Endodermal cell (in vitro differentiated cells): ENCODE results near the gene TUBA4B. TPM values are rescaled to one million over a fixed set of nuclear protein-coding genes. Genes with fewer than 3 reads are reported as not detected.

Source experiments
- DNase-seq: peaks from one replicate; pipeline ENCODE4 v3.0.0-alpha.2; 2017
- H3K27ac ChIP-seq: 2 replicates; pipeline ENCODE4 v1.5.1; 2013; ENCODE audit warnings: mild to moderate bottlenecking, low read depth, low read length, moderate library complexity
- H3K27me3 ChIP-seq: 2 replicates; pipeline ENCODE4 v1.6.1; 2013; ENCODE audit warnings: mild to moderate bottlenecking, low read length, moderate library complexity; ENCODE audit not compliant: insufficient read depth, control insufficient read depth, poor library complexity, severe bottlenecking
- H3K36me3 ChIP-seq: 2 replicates; pipeline ENCODE4 v1.7.0; 2013; ENCODE audit warnings: mild to moderate bottlenecking, low read length, moderate library complexity; ENCODE audit not compliant: control insufficient read depth, insufficient read depth
- H3K4me1 ChIP-seq: one replicate; pipeline ENCODE4 v1.7.0; 2013; ENCODE audit warnings: low read length; ENCODE audit not compliant: control insufficient read depth, insufficient read depth
- H3K4me3 ChIP-seq: 2 replicates; pipeline ENCODE4 v1.5.1; 2013; ENCODE audit warnings: mild to moderate bottlenecking, low read length, moderate library complexity
- H3K9ac ChIP-seq: 2 replicates; pipeline ENCODE4 v1.6.1; 2013; ENCODE audit warnings: mild to moderate bottlenecking, low read length, moderate library complexity; ENCODE audit not compliant: poor library complexity, severe bottlenecking; ENCODE audit errors: extremely low read depth
- H3K9me3 ChIP-seq: 2 replicates; pipeline ENCODE4 v1.6.1; 2013; ENCODE audit warnings: mild to moderate bottlenecking, low read length, moderate library complexity; ENCODE audit not compliant: control insufficient read depth
- H3K27ac Mint-ChIP-seq: 2 replicates; pipeline ENCODE4 v1.8.0; 2020; ENCODE audit warnings: mixed read lengths
- H3K27me3 Mint-ChIP-seq: 2 replicates; pipeline ENCODE4 v1.8.0; 2021; ENCODE audit warnings: mild to moderate bottlenecking, mixed read lengths; ENCODE audit not compliant: insufficient read depth
- H3K36me3 Mint-ChIP-seq: 2 replicates; pipeline ENCODE4 v1.8.0; 2020; ENCODE audit warnings: low read depth, mixed read lengths
- H3K4me1 Mint-ChIP-seq: 2 replicates; pipeline ENCODE4 v1.8.0; 2020; ENCODE audit warnings: mixed read lengths
- H3K4me3 Mint-ChIP-seq: 2 replicates; pipeline ENCODE4 v1.8.0; 2020; ENCODE audit warnings: mild to moderate bottlenecking, moderate library complexity, mixed read lengths
- H3K9me3 Mint-ChIP-seq: 2 replicates; pipeline ENCODE4 v1.8.0; 2020; ENCODE audit warnings: mild to moderate bottlenecking, mixed read lengths
- WGBS, 2 experiments: methylation state at CpG; one replicate each; pipeline versions ENCODE4 v1.1.5 to v1.1.7; 2013; ENCODE audit warnings: missing lambda C conversion rate in 2 of 2, mixed read lengths in 1 of 2; ENCODE audit not compliant: insufficient coverage in 1 of 2, insufficient read length in 1 of 2; 5-methylcytosine and 5-hydroxymethylcytosine counted together
- total RNA-seq, 2 donors: library from RNA; stranded (reverse); fragmentation: NEBNext Ultra II Directional in 1 of 2; extraction: Animal tissue kit (Norgen Biotek cat#: 25700) in 1 of 2; gene quantifications; 2 replicates in 1 of 2; 3 replicates in 1 of 2; pipeline ENCODE4 v1.2.1, GENCODE V29; 2021
- TF ChIP-seq, protein P1 (sequence below): fragments of 200-600 bp; sonication (generic); conservative IDR thresholded peaks from 2 replicates; pipeline ENCODE4 v1.5.0; 2021; ENCODE audit warnings: antibody characterized with exemption, mild to moderate bottlenecking

The TUBA4B gene
- total RNA-seq, 2 donors from 2014 or later: not detected

DNA sequence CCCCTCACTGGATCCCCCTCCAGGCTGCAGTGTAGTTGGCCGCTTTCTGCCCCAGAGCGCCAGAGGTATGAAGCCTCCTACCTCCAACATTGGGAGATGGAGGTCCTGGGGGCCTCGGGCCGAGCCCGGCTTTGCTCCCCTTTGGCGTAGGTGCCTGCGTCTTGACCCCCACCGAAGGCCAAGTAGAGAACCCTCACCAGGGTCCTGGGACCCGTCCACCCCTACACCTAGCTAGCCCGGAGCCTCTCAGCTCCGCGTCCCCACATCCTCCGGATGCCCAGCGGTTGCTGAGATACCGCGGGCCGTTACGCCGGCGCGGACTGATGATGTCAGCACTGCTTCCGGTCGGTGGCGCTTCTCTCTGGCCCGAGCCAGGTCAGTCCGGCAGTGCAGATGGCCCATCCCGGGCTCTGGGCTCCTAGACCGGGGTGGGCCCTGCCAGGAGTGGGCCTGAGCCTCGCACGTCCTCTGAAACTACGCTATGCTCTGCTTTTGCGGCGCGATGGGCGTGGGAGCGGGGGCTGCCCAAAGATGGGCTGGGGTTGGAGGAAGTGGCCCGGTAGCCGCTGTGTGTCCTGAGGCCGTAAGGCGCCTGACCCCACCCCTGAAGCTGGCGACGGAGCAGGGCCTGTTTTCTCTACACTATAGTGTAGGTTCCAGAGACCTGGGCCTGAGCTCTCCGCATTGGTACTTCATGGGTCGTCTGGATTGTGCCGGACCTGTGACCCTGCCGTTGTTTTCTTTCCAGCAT is 7.7 kb upstream of the TUBA4B start, which contains the start of the genes GLB1L and STK16:
TSS of gene GLB1L (minus strand) at position 297 of the 751 bp plus-strand sequence. CDS start 1,871 bp downstream, outside the sequence.
TSS of gene STK16 (plus strand) at position 332 of the 751 bp plus-strand sequence. CDS start 521 bp downstream, outside the sequence.
- no peaks in the 10 kb centered on the region for H3K27me3 Mint-ChIP-seq
- H3K36me3 Mint-ChIP-seq: peaks cover 5% of the 10 kb centered on the region
- WGBS, 2 experiments: 1 to 4% methylated on average over 22 to 46 of the region's 46 CpGs

DNA sequence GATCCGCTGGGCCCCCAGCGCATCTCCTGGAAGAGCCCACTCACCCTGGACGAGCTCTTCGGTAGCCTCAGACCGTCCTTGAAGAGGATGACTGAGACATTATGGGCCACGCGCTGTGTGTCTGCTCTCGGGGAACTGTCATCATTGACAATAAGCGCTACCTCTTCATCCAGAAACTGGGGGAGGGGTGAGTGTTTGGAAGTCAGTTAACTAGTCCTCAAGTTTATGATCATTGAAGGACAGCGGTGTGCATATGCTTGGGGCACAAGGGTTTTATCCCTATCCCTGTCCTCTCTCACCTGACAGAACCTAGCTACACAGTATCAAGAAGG is 7.2 kb upstream of the TUBA4B start:
- peak overlapping the region; percentile 86 for H3K4me3 Mint-ChIP-seq
- H3K27ac Mint-ChIP-seq: peak overlapping the region; percentile 96
- no peaks in the 10 kb centered on the region for H3K9me3 ChIP-seq
- H3K4me1 Mint-ChIP-seq: peaks cover 24% of the 10 kb centered on the region
- peak overlapping the region; percentile 42 for H3K27ac ChIP-seq
- H3K36me3 Mint-ChIP-seq: peaks cover 5% of the 10 kb centered on the region
- no peaks in the 10 kb centered on the region for H3K9me3 Mint-ChIP-seq
- no peaks in the 10 kb centered on the region for H3K27me3 Mint-ChIP-seq
- TF ChIP-seq, protein P1, sequence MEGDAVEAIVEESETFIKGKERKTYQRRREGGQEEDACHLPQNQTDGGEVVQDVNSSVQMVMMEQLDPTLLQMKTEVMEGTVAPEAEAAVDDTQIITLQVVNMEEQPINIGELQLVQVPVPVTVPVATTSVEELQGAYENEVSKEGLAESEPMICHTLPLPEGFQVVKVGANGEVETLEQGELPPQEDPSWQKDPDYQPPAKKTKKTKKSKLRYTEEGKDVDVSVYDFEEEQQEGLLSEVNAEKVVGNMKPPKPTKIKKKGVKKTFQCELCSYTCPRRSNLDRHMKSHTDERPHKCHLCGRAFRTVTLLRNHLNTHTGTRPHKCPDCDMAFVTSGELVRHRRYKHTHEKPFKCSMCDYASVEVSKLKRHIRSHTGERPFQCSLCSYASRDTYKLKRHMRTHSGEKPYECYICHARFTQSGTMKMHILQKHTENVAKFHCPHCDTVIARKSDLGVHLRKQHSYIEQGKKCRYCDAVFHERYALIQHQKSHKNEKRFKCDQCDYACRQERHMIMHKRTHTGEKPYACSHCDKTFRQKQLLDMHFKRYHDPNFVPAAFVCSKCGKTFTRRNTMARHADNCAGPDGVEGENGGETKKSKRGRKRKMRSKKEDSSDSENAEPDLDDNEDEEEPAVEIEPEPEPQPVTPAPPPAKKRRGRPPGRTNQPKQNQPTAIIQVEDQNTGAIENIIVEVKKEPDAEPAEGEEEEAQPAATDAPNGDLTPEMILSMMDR: no peak
- H3K4me1 ChIP-seq: peaks cover 17% of the 10 kb centered on the region
- DNase-seq: no peak
- H3K4me3 ChIP-seq: peak overlapping the region; percentile 92
- H3K27me3 ChIP-seq: no peaks in the 10 kb centered on the region
- peak overlapping the region; percentile 97 for H3K9ac ChIP-seq
- 35 to 36% methylated on average over 5 to 10 of the region's 10 CpGs for WGBS, 2 experiments
- peaks cover 14% of the 10 kb centered on the region for H3K36me3 ChIP-seq

More for the DNA sequence above, 7.7 kb upstream of the TUBA4B start, which contains the start of the genes GLB1L and STK16:
- Mint-ChIP-seq H3K27ac (peak within 1 kb of the TSS; percentile 96), H3K9me3 (no peaks in the 10 kb centered on the region), H3K4me1 (peaks cover 24% of the 10 kb centered on the region), H3K4me3 (peak within 1 kb of the TSS; percentile 86)
- Histone ChIP-seq H3K9me3 (no peaks in the 10 kb centered on the region), H3K27ac (peak within 1 kb of the TSS; percentile 42), H3K4me1 (peaks cover 17% of the 10 kb centered on the region), H3K27me3 (no peaks in the 10 kb centered on the region), H3K4me3 (peak within 1 kb of the TSS; percentile 92), H3K36me3 (peaks cover 14% of the 10 kb centered on the region), H3K9ac (peak within 1 kb of the TSS; percentile 97)
- TF ChIP-seq, protein P1: no peak
- DNase-seq: peak; percentile 98

DNA sequence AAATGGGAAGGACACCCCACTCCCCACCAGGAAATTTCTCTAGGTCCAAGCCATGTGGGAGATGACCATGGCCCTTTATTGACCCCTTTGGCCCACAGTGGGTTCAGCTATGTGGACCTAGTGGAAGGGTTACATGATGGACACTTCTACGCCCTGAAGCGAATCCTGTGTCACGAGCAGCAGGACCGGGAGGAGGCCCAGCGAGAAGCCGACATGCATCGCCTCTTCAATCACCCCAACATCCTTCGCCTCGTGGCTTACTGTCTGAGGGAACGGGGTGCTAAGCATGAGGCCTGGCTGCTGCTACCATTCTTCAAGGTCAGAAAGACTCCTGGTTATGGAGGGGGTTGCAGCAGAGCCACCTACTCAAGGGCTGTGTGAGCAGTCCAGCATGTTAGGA is 6.5 kb upstream of the TUBA4B start:
- Histone ChIP-seq H3K36me3 (peaks cover 14% of the 10 kb centered on the region), H3K27ac (no peak overlapping the region), H3K9me3 (no peaks in the 10 kb centered on the region), H3K4me3 (peak overlapping the region; percentile 92), H3K9ac (no peak overlapping the region), H3K4me1 (peaks cover 17% of the 10 kb centered on the region), H3K27me3 (peaks cover 2% of the 10 kb centered on the region)
- Mint-ChIP-seq H3K4me3 (peak overlapping the region; percentile 86), H3K36me3 (peaks cover 5% of the 10 kb centered on the region), H3K4me1 (peaks cover 24% of the 10 kb centered on the region), H3K27ac (no peak overlapping the region), H3K9me3 (no peaks in the 10 kb centered on the region), H3K27me3 (peaks cover 7% of the 10 kb centered on the region)
- WGBS, 2 experiments: 97 to 100% methylated on average over 5 to 10 of the region's 10 CpGs
- TF ChIP-seq, protein P1: no peak
- no peak for DNase-seq
